Measurements from ENCODE around the gene TPM2.

TPM2 gene

DNA sequence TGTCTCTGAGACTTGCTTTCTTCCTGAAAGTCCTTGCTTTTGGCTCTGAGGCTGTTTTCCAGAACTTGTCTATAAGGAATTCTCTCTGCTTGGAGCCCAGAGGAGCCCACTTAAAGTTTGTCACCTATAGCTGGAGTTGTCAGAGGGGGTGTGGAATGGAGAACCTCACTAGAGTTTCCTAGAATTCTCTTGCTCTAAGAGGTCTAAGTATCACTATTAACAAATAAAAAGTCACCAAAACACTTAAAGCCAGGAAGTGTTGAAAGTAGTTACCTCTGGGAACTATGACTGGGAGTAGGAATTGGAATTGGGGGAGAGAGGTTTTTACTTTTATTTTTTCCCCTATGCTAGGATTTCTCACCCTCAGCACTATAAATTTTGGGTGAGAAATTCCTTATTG, 54.0 kb downstream of the TPM2 start:
- ChIA-PET CTCF (interaction anchor here (0.7 kb wide), 1 partner anchor 640 kb away, joined by 3 read pairs; no protein-coding TSS in a partner anchor), POLR2A (no interaction called here)
- DNase-seq (ENCODE audit: extremely low spot score): no peak
- TF ChIP-seq CTBP1 (IDR thresholded peaks at IDR 0.05; ENCODE audit: borderline replicate concordance): no peak
- no peak for TF ChIP-seq LEF1 (IDR thresholded peaks at IDR 0.05; ENCODE audit: borderline replicate concordance)
- no peak for TF ChIP-seq BHLHE40 (IDR thresholded peaks at IDR 0.05; ENCODE audit: borderline replicate concordance)
- no peak for TF ChIP-seq ELF4 (IDR thresholded peaks at IDR 0.05)
- TF ChIP-seq FOXK2 (IDR thresholded peaks at IDR 0.05): no peak
- no peak for TF ChIP-seq SUZ12 (IDR thresholded peaks at IDR 0.05)
- TF ChIP-seq, protein P1, sequence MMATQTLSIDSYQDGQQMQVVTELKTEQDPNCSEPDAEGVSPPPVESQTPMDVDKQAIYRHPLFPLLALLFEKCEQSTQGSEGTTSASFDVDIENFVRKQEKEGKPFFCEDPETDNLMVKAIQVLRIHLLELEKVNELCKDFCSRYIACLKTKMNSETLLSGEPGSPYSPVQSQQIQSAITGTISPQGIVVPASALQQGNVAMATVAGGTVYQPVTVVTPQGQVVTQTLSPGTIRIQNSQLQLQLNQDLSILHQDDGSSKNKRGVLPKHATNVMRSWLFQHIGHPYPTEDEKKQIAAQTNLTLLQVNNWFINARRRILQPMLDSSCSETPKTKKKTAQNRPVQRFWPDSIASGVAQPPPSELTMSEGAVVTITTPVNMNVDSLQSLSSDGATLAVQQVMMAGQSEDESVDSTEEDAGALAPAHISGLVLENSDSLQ (IDR thresholded peaks at IDR 0.05): no peak
- TF ChIP-seq TARDBP (IDR thresholded peaks at IDR 0.05): no peak
- no peak for TF ChIP-seq HDGF (IDR thresholded peaks at IDR 0.05; ENCODE audit: borderline replicate concordance)
- no peak for TF ChIP-seq ZNF384 (IDR thresholded peaks at IDR 0.05)
